ENCODE results near the gene TMPRSS13. TPM values are rescaled to one million over a fixed set of nuclear protein-coding genes. Genes with fewer than 3 reads are reported as not detected.

The TMPRSS13 gene
- total RNA-seq, 3 donors from 2014 or later (not counting 1 experiment from before 2014, with no cell fraction given), result 1.6 to 1.8 (median 1.8) TPM

DNA sequence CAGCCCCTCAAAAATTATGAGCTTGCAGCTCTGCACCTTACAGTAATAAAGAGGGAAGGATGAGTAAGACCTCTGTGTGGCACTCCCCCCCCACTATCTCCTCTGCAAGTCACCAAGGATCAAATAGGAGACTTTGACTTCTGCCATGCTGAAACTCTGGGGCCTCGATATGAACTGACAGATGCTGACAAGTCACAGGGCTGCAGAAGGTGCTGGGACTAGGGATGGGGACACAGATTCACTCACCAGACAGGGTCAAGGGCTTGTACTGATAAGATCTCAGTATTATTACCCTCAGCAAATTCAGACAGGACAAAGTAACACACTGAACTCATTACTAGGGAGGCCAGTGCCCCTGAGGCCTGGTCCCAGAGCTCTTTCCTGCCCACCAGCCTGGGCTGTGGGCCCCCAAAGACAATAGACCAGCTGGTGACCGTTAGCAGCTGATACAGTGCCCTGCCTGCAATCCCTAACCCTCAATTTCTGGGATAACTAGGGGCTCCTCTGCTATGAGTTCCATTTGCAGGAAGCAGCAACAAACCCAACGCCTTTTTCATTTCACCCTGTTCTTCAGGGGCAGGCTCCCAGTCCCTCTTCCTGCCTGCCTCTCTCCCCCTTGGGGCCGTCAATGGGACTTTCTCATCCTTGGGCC is 20.1 kb downstream of the TMPRSS13 start:
- H3K36me3 Mint-ChIP-seq, result no peaks in the 10 kb centered on the region
- H3K4me1 ChIP-seq (ENCODE audit: control insufficient read depth, insufficient read depth, low read length), result peaks cover 6% of the 10 kb centered on the region
- TF ChIP-seq, protein P1, sequence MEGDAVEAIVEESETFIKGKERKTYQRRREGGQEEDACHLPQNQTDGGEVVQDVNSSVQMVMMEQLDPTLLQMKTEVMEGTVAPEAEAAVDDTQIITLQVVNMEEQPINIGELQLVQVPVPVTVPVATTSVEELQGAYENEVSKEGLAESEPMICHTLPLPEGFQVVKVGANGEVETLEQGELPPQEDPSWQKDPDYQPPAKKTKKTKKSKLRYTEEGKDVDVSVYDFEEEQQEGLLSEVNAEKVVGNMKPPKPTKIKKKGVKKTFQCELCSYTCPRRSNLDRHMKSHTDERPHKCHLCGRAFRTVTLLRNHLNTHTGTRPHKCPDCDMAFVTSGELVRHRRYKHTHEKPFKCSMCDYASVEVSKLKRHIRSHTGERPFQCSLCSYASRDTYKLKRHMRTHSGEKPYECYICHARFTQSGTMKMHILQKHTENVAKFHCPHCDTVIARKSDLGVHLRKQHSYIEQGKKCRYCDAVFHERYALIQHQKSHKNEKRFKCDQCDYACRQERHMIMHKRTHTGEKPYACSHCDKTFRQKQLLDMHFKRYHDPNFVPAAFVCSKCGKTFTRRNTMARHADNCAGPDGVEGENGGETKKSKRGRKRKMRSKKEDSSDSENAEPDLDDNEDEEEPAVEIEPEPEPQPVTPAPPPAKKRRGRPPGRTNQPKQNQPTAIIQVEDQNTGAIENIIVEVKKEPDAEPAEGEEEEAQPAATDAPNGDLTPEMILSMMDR (IDR thresholded peaks at IDR 0.05), result no peak
- no peaks in the 10 kb centered on the region for H3K27me3 ChIP-seq (ENCODE audit: control insufficient read depth, insufficient read depth, low read length)
- peaks cover 0 to 12% of the 10 kb centered on the region in 2 donors for H3K27me3 Mint-ChIP-seq (ENCODE audit: low read depth in 2 of 2)
- H3K27ac Mint-ChIP-seq, result no peak overlapping the region
- no peak overlapping the region for H3K4me3 ChIP-seq (ENCODE audit: low read length)
- intact Hi-C loops (cut with micrococcal nuclease), result no loop called here
- H3K9me3 Mint-ChIP-seq, result no peaks in the 10 kb centered on the region
- no peak overlapping the region for H3K27ac ChIP-seq (ENCODE audit: low read length)
- no peaks in the 10 kb centered on the region for H3K36me3 ChIP-seq (ENCODE audit: control insufficient read depth, insufficient read depth, low read length)
- DNase-seq, result no peak
- no peak overlapping the region for H3K4me3 Mint-ChIP-seq
- peaks cover 10 to 17% of the 10 kb centered on the region in 2 donors for H3K4me1 Mint-ChIP-seq
- no peaks in the 10 kb centered on the region for H3K9me3 ChIP-seq (ENCODE audit: control insufficient read depth, insufficient read depth, low read length)
- ATAC-seq, result no peak
- 82% methylated on average over 4 of the region's 4 CpGs for WGBS (ENCODE audit: insufficient coverage)

DNA sequence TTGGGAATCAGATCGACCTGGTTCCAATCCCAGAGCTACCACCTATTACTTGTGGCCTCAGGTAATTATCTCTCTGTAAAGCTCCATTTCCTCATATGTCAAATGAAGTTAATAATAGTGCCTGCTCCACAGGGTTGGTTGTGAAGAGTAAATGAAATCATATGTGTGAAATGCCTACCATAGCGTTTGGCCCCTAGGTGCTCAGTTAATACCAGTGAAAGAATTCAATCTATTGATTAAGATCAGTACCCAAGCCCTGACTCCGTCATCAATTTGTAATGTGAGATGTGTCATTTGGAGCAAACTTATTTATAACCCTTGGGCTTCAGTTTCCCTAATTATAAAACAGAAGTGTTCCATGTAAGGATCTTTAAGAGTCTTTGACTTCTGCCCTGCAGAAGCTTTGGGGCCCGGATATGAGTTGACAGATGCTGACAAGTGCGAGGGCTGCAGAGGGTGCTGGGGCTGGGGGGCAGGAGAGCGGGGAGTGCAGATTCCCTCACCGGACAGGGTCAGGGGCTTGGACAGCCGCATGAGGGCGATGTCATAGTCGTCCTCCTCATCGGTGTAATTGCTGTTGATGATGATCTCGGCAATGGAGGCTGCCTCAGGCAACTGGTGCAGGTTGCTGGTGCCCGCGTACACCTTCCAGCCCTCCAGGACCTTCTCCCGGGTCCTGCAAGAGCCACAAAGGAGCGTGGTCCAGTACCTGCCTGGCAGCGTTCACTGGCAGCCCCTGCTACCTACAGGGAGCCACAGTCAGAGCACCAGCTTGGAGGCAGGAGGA is 20.9 kb downstream of the TMPRSS13 start:
- H3K9me3 ChIP-seq (ENCODE audit: control insufficient read depth, insufficient read depth, low read length), result no peaks in the 10 kb centered on the region
- no peak for ATAC-seq
- H3K4me3 ChIP-seq (ENCODE audit: low read length), result no peak overlapping the region
- H3K4me1 ChIP-seq (ENCODE audit: control insufficient read depth, insufficient read depth, low read length), result peaks cover 6% of the 10 kb centered on the region
- H3K36me3 ChIP-seq (ENCODE audit: control insufficient read depth, insufficient read depth, low read length), result no peaks in the 10 kb centered on the region
- intact Hi-C loops (cut with micrococcal nuclease), result no loop called here
- WGBS (ENCODE audit: insufficient coverage), result 85% methylated on average over 17 of the region's 17 CpGs
- Mint-ChIP-seq H3K27ac (peak overlapping the region in 1 of 2 donors; percentile 78), H3K27me3 (ENCODE audit: low read depth in 2 of 2) (peaks cover 0 to 11% of the 10 kb centered on the region in 2 donors), H3K4me3 (no peak overlapping the region), H3K36me3 (no peaks in the 10 kb centered on the region), H3K4me1 (peaks cover 10 to 17% of the 10 kb centered on the region in 2 donors), H3K9me3 (no peaks in the 10 kb centered on the region)
- H3K27me3 ChIP-seq (ENCODE audit: control insufficient read depth, insufficient read depth, low read length), result no peaks in the 10 kb centered on the region
- TF ChIP-seq, protein P1 (IDR thresholded peaks at IDR 0.05), result no peak
- no peak for DNase-seq
- no peak overlapping the region for H3K27ac ChIP-seq (ENCODE audit: low read length)

DNA sequence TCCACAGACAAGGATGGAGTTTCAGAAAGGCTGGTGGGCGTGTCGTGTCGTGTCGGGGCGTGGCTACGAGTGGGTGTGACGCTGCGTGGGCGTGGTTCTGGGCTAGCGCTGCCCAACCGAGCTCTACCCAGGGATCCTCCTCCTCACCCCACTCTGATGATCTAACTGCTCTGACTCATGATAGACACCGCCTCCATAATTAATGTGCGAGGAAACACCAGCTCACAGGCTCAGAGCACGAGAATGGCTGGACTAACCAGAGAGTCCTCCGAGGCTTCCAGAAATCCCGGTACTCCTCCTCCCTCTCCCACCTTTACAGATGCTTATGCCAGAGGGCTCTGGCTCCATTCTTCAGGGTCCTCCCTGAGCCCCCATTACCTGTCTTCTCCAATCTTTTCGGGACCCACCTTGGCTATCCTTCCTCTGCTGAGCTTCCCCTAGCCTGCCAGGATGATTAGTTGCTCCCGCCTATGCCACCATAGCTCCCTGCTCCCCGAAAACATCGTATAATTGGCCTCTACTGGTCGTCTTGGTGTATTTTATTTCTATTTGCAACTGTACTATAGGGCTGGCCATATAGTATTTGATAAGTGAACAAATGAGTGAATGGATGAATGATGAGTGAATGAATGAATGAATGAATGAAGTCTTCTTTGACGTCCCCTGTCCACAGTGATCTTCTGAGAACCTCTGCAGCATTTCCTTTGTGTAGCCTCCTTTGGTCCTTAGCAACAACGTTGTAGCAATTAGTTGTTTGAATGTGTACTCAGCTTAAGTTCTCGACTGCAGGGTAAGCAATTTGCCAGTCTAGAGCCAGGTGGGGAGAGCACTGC is 21.7 kb downstream of the TMPRSS13 start:
- ATAC-seq (peak; percentile 86 to 99 (median 96)), DNase-seq (peak; percentile 61 to 70)
- TF ChIP-seq, protein P1 (IDR thresholded peaks at IDR 0.05), result no peak
- WGBS (ENCODE audit: insufficient coverage), result 48% methylated on average over 24 of the region's 24 CpGs
- Histone ChIP-seq H3K36me3 (ENCODE audit: control insufficient read depth, insufficient read depth, low read length) (no peaks in the 10 kb centered on the region), H3K4me3 (ENCODE audit: low read length) (no peak overlapping the region), H3K27ac (ENCODE audit: low read length) (no peak overlapping the region), H3K4me1 (ENCODE audit: control insufficient read depth, insufficient read depth, low read length) (peaks cover 6% of the 10 kb centered on the region), H3K27me3 (ENCODE audit: control insufficient read depth, insufficient read depth, low read length) (no peaks in the 10 kb centered on the region), H3K9me3 (ENCODE audit: control insufficient read depth, insufficient read depth, low read length) (no peaks in the 10 kb centered on the region)
- intact Hi-C loops (cut with micrococcal nuclease), result no loop called here
- Mint-ChIP-seq H3K9me3 (no peaks in the 10 kb centered on the region), H3K4me3 (no peak overlapping the region), H3K27ac (peak overlapping the region in 1 of 2 donors; percentile 78), H3K4me1 (peaks cover 10 to 12% of the 10 kb centered on the region in 2 donors), H3K36me3 (no peaks in the 10 kb centered on the region), H3K27me3 (ENCODE audit: low read depth in 2 of 2) (peaks cover 0 to 3% of the 10 kb centered on the region in 2 donors)

Measured in natural killer cell (primary cell).